GM18907 (cell line): ENCODE results near the gene KCNQ2.
"Not testable (repeated sequence)": the region's sequence is repeated elsewhere in the genome, so short reads cannot be mapped to it uniquely, and the experiment has no call there.

ENCODE experiments used
- ATAC-seq: cut with Tn5 transposase; IDR thresholded peaks from one replicate; pipeline ENCODE4 v1.9.1; 2021; ENCODE audit warnings: mild to moderate bottlenecking, moderate library complexity; ENCODE audit not compliant: unreplicated experiment

The KCNQ2 gene

DNA sequence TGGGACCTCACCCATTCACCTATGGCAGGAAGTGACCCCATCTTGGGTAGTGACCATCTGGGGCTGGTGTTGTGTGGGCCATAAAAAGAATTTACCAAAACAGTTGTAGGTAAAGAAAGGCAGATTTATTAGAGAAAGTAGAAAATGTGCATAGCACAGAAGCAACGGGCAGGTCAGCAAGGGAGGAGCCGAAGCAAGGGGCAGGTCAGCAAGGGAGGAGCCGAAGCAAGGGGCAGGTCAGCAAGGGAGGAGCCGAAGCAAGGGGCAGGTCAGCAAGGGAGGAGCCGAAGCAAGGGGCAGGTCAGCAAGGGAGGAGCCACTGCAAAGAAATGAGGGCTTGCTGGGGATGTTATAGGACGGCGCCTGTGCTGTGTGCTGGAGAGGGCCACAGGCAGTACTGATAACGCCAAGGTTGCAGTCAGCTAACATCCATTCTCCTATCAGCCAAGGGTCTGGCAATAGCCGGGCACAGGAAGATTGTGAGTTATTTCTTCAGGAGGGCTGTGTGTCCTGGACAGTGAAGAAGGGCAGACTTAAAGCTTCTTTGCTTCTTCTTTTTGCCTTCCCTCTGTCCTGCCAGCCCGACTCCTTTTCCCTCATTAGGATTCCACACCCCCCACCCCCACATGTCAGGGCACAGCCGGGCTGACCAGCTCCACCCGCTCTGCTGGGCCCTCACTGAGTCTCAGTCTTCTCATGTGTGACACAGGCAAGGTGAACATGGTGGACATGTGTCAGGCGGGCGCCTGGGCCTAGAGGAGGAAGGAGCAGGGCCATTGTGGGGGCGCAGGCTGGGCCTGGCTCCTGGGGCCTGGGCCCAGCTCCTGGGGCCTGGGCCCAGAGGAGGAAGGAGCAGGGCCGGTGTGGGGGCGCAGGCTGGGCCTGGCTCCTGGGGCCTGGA, 79.7 kb downstream of the KCNQ2 start:
- ATAC-seq, result no peak

- ATAC-seq, result no peak
These were observed 84.5 kb downstream of the KCNQ2 start for GRCh38 chr20:63387917-63388316.

- ATAC-seq, result no peak
These were observed 85.1 kb downstream of the KCNQ2 start for GRCh38 chr20:63387393-63387792.

- ATAC-seq, result no peak
These were observed 86.0 kb downstream of the KCNQ2 start for GRCh38 chr20:63386491-63386890.

- ATAC-seq, result no peak
These were observed 86.6 kb downstream of the KCNQ2 start for GRCh38 chr20:63385819-63386218.

DNA sequence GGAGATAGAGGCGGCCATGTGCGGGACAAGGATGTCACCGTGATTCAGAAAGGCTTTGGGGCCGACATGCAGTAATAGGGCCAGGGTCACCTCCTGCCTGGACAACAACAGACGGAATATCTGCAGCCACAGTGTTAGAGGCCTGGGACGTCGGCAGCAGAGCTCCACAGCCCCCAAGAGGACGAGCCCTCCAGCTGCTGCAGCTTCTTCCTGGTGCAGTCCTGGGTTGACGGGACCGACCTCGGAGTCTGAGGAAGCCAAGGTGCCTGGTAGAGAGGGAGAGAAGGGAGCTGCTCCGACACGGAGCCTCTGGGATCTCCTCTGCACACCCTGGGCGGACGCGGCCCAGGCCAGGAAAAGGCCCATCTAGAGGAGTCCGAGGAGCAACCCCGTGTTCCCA, 88.1 kb downstream of the KCNQ2 start:
- no peak for ATAC-seq

DNA sequence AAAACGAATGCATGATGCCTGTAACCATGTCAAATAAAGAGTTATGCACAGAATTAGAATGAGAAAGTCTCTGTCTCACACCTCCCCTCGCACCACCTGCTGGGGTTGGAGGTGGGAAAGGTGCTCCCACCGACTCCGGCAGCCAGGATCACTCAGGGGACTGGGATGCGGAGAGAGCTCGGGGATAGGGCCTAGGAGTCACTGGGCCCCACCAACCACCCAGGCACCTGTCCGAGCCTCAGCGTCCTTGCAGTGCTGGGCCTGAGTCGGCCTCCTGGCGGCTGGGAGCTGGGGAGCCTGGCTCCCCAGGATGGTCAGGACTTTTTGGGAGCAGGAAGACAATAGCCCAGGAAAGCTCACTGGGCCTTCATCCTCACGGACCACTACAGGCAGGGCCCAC, 88.9 kb downstream of the KCNQ2 start:
- ATAC-seq, result no peak

DNA sequence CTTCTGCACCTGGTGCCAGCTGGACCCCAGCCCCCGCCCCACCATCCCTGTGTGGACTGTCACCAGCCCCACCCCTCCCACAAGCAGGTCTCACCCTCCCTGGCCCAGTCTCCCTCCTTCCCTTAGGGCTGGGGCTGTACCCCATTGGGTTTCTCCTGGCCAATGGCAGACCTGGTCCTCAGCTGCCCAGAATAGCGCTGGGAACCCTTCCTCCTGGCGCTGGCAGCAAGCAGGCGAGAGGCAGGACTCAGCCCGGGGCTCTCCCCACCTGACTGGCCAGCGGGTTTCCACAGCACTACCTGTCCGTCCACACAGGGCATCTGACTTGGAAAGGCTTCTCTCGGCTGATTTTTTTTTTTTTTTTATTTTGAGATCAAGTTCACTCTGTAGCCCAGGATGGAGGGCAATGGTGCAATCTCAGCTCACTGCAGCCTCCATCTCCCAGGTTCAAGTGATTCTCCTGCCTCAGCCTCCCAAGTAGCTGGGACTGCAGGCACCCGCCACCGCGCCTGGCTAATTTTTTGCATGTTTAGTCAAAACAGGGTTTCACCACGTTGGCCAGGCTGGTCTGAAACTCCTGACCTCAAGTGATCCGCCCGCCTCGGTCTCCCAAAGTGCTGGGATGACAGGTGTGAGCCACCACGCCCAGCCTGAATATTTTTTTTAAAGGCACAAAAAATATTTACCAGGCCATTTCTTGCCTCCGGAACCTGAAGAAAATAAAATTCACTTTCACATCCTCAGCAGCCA, 89.7 kb downstream of the KCNQ2 start:
- ATAC-seq, result no peak

GRCh38 chr20:63381781-63382431, 90.5 kb downstream of the KCNQ2 start:
- ATAC-seq, result no peak

DNA sequence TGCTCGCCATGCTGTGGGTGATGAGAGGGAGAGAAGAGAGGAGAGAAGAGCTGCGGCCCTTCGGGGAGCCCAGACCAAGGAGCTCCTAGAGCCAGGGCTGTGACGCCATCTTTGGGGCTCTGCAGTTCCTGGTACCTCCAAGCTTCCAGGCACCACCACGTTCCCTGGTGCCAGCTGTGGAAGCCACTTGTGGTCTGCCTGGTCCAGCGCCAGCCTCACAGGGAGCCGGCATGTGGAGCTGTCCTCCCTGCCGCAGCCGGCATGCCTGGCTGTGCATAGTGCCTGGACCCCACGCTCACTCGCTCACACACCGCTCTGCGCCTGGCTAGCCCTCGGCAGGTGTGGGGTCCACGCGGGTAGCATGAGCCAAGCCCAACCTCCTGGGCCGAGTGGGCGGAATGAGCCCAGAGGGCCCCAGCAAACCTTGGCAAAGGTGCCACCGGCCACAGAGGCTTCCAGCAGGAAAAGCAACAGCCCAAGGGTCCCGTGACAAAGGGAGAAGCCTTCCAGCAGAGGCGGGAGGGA, 92.0 kb downstream of the KCNQ2 start:
- no peak for ATAC-seq

GRCh38 chr20:63379872-63380271, 92.6 kb downstream of the KCNQ2 start:
- ATAC-seq, result not testable (repeated sequence)

GRCh38 chr20:63379296-63379695, 93.2 kb downstream of the KCNQ2 start:
- ATAC-seq, result no peak

GRCh38 chr20:63378626-63379025, 93.8 kb downstream of the KCNQ2 start:
- ATAC-seq, result no peak

DNA sequence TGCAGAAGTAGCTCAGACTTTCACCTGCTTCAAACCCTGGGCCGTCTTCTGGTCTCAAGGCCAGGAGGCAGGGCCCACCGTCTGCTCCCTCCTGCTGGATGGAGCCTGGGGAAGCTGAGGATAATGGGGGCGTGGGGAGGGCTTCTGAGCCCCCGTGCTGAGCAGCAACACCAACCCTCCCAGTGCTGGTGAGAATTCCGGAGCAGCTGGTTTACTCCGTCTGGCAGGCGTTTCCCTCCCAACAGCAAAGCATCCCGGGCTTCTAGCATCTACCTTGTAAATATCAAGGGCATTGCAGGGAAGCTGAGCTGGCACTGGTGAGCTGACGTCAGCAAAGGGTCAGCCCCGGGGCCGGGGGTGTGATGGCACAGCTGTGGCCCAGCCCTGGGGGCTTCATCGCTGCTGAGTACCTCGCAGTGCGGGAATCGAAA, 94.5 kb downstream of the KCNQ2 start:
- no peak for ATAC-seq

GRCh38 chr20:63377256-63377941, 95.1 kb downstream of the KCNQ2 start:
- no peak for ATAC-seq

- no peak for ATAC-seq
These were observed 95.9 kb downstream of the KCNQ2 start for GRCh38 chr20:63376283-63377250.

GRCh38 chr20:63375438-63375837, 97.0 kb downstream of the KCNQ2 start:
- ATAC-seq, result no peak

GRCh38 chr20:63374504-63374903, 98.0 kb downstream of the KCNQ2 start:
- no peak for ATAC-seq

DNA sequence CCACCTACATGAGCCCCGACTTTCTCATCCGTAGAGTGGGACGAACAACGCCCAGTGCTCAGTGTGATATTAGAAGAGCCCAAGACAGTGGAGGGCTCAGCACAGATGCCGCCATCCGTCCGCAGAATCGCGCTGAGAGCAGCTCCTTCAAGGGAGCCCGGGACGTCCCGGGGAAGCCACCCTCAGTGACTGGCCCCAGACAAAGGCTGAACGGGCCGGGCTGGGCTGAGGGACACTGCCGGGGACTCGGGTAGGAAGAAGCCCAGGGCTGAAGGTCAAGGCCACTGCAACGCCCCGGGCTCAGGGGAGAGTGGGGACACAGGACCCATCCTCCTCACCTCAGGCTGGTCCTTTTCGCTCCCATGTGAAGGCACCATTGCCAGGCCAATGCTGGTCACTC, 98.5 kb downstream of the KCNQ2 start:
- no peak for ATAC-seq
